Motor neuron (in vitro differentiated cells): Measurements from ENCODE around the gene NRP1. TPM values are rescaled to one million over a fixed set of nuclear protein-coding genes. Genes with fewer than 3 reads are reported as not detected.
A peak's percentile ranks its signal among the peaks of the same experiment; 100 is the strongest.

Experiments
- ATAC-seq, 8 experiments: fragments of 200-7000 bp; cut with Tn5 transposase; replicated peaks in 6 of 8; 2 replicates each; pipeline ENCODE4 v1.8.0; 2021; ENCODE audit warnings: mild to moderate bottlenecking in 8 of 8, moderate library complexity in 8 of 8
- H3K27ac ChIP-seq, 2 donors: fragments of 250-450 bp; sonication (Bioruptor Pico); 2 replicates each; pipeline ENCODE4 v1.9.0; 2021; ENCODE audit warnings: antibody characterized with exemption in 2 of 2, mild to moderate bottlenecking in 2 of 2, moderate library complexity in 1 of 2
- H3K4me1 ChIP-seq, 2 donors: fragments of 250-450 bp; sonication (Bioruptor Pico); replicated peaks in 1 of 2; 2 replicates each; pipeline ENCODE4 v1.6.1; 2021; ENCODE audit warnings: antibody characterized with exemption in 2 of 2, mild to moderate bottlenecking in 2 of 2, moderate library complexity in 1 of 2
- H3K4me3 ChIP-seq, 5 donors: fragments of 250-450 bp; sonication (Bioruptor Pico); 2 replicates each; pipeline ENCODE4 v1.9.0; 2021; ENCODE audit warnings: antibody characterized with exemption in 5 of 5, mild to moderate bottlenecking in 5 of 5, moderate library complexity in 4 of 5
- WGBS, 10 experiments: fragments of 450-650 bp; shearing (Covaris generic); methylation state at CpG; one replicate each; pipeline ENCODE4 v1.0.0; 2022; 5-methylcytosine and 5-hydroxymethylcytosine counted together
- in situ Hi-C, 9 experiments: fragments of 400-800 bp; cut with MboI; loops; one replicate each; pipeline ENCODE4 v1.15.0; 2021; ENCODE audit warnings: low sequenced_read_pairs in 9 of 9, low pct_unique_long_range_greater_than_20kb in 2 of 9; ENCODE audit not compliant: unreplicated experiment in 9 of 9
- total RNA-seq, 8 experiments: library from RNA; unstranded; fragments of 300-600 nt; gene quantifications; 2 replicates each; pipeline versions ENCODE4 v1.2.3 to v1.2.4, GENCODE V29; 2022

The NRP1 gene
- total RNA-seq, 8 experiments from 2014 or later: 35.7 to 84.8 (median 61.7) TPM

- Histone ChIP-seq H3K4me3 (no peak overlapping the region), H3K27ac (no peak overlapping the region), H3K4me1 (peaks cover 4 to 39% of the 10 kb centered on the region in 2 donors)
- peak in 2 of 8 experiments; percentile 18 to 37 for ATAC-seq
- in situ Hi-C loops: loop anchor here in 1 of 9 experiments (25.0 kb wide), 1 partner anchor 111 kb away; no protein-coding TSS in a partner anchor
- WGBS, 10 experiments: 17 to 100% (median 85%) methylated on average over 1 to 4 of the region's 4 CpGs; no CpG with 5 or more reads in 1 of the 10 experiments
Observed at GRCh38 chr10:33201056-33201780, 133.2 kb downstream of the NRP1 start.

GRCh38 chr10:33199731-33200232 lies 134.7 kb downstream of the NRP1 start:
- no peak overlapping the region for H3K4me3 ChIP-seq
- in situ Hi-C loops: loop anchor here in 2 of 9 experiments (25.0 kb wide), 2 partner anchors 113 to 1438 kb away; no protein-coding TSS in a partner anchor
- peak in 3 of 8 experiments; percentile 22 to 58 (median 58) for ATAC-seq
- no peak overlapping the region for H3K27ac ChIP-seq
- 72 to 100% (median 90%) methylated on average over 1 to 5 of the region's 5 CpGs; no CpG with 5 or more reads in 1 of the 10 experiments for WGBS, 10 experiments
- peaks cover 4 to 42% of the 10 kb centered on the region in 2 donors for H3K4me1 ChIP-seq

- Histone ChIP-seq H3K4me3 (no peak overlapping the region), H3K4me1 (peaks cover 4 to 48% of the 10 kb centered on the region in 2 donors), H3K27ac (no peak overlapping the region)
- in situ Hi-C loops: loop anchor here in 1 of 9 experiments (25.0 kb wide), 1 partner anchor 1439 kb away; no protein-coding TSS in a partner anchor
- 70 to 100% (median 80%) methylated on average over 1 to 2 of the region's 2 CpGs; no CpG with 5 or more reads in 1 of the 10 experiments for WGBS, 10 experiments
- no peak for ATAC-seq
Observed at GRCh38 chr10:33198610-33199009, 135.9 kb downstream of the NRP1 start.

GRCh38 chr10:33196710-33197491 lies 137.6 kb downstream of the NRP1 start:
- Histone ChIP-seq H3K4me3 (no peak overlapping the region), H3K4me1 (peaks cover 4 to 59% of the 10 kb centered on the region in 2 donors), H3K27ac (no peak overlapping the region)
- WGBS, 10 experiments: 25 to 87% (median 34%) methylated on average over 2 to 15 of the region's 16 CpGs; no CpG with 5 or more reads in 1 of the 10 experiments
- ATAC-seq: no peak
- in situ Hi-C loops: loop anchor here in 1 of 9 experiments (25.0 kb wide), 1 partner anchor 1440 kb away; no protein-coding TSS in a partner anchor

GRCh38 chr10:33196377-33196706 lies 138.1 kb downstream of the NRP1 start:
- 82 to 100% (median 96%) methylated on average over 2 to 3 of the region's 3 CpGs; no CpG with 5 or more reads in 6 of the 10 experiments for WGBS, 10 experiments
- ATAC-seq: no peak

GRCh38 chr10:33195608-33196376 lies 138.7 kb downstream of the NRP1 start:
- ATAC-seq: no peak
- Histone ChIP-seq H3K4me3 (no peak overlapping the region), H3K4me1 (peaks cover 0 to 48% of the 10 kb centered on the region in 2 donors), H3K27ac (no peak overlapping the region)
- in situ Hi-C loops: loop anchor here in 1 of 9 experiments (25.0 kb wide), 1 partner anchor 1442 kb away; no protein-coding TSS in a partner anchor
- WGBS, 10 experiments: 79 to 100% (median 95%) methylated on average over 1 to 8 of the region's 8 CpGs

More at GRCh38 chr10:33196377-33196706, 138.1 kb downstream of the NRP1 start:
- Histone ChIP-seq H3K27ac (no peak overlapping the region), H3K4me3 (no peak overlapping the region), H3K4me1 (peaks cover 3 to 53% of the 10 kb centered on the region in 2 donors)
- in situ Hi-C loops: loop anchor here in 1 of 9 experiments (25.0 kb wide), 1 partner anchor 1441 kb away; no protein-coding TSS in a partner anchor

GRCh38 chr10:33193701-33194521 lies 140.6 kb downstream of the NRP1 start:
- in situ Hi-C loops: loop anchor here in 1 of 9 experiments (25.0 kb wide), 1 partner anchor 1443 kb away; no protein-coding TSS in a partner anchor
- Histone ChIP-seq H3K27ac (no peak overlapping the region), H3K4me1 (peaks cover 0 to 44% of the 10 kb centered on the region in 2 donors), H3K4me3 (no peak overlapping the region)
- WGBS, 10 experiments: 0 to 100% (median 82%) methylated on average over 1 to 5 of the region's 6 CpGs
- ATAC-seq: peak in 4 of 8 experiments; percentile 17 to 85 (median 78)

GRCh38 chr10:33193057-33193700 lies 141.3 kb downstream of the NRP1 start:
- in situ Hi-C loops: loop anchor here in 1 of 9 experiments (25.0 kb wide), 1 partner anchor 1444 kb away; no protein-coding TSS in a partner anchor
- WGBS, 10 experiments: 21 to 46% (median 27%) methylated on average over 4 to 12 of the region's 12 CpGs
- ATAC-seq: peak; percentile 46 to 97 (median 92)
- H3K27ac ChIP-seq: no peak overlapping the region
- no peak overlapping the region for H3K4me3 ChIP-seq
- peaks cover 0 to 44% of the 10 kb centered on the region in 2 donors for H3K4me1 ChIP-seq

- in situ Hi-C loops: loop anchor here in 1 of 9 experiments (25.0 kb wide), 1 partner anchor 1445 kb away; no protein-coding TSS in a partner anchor
Observed at GRCh38 chr10:33192190-33192589, 142.3 kb downstream of the NRP1 start.

GRCh38 chr10:33190406-33190805 lies 144.1 kb downstream of the NRP1 start:
- Histone ChIP-seq H3K4me1 (peaks cover 0 to 29% of the 10 kb centered on the region in 2 donors), H3K4me3 (no peak overlapping the region), H3K27ac (no peak overlapping the region)
- no CpG with 5 or more reads among the region's 1 CpG for WGBS, 10 experiments
- in situ Hi-C loops: loop anchor here in 1 of 9 experiments (25.0 kb wide), 1 partner anchor 1447 kb away; no protein-coding TSS in a partner anchor
- no peak for ATAC-seq

More at GRCh38 chr10:33192190-33192589, 142.3 kb downstream of the NRP1 start:
- no peak overlapping the region for H3K4me3 ChIP-seq
- 52 to 96% (median 85%) methylated on average over 1 to 5 of the region's 5 CpGs; no CpG with 5 or more reads in 1 of the 10 experiments for WGBS, 10 experiments
- peaks cover 0 to 37% of the 10 kb centered on the region in 2 donors for H3K4me1 ChIP-seq
- ATAC-seq: no peak
- no peak overlapping the region for H3K27ac ChIP-seq

GRCh38 chr10:33189808-33190207 lies 144.7 kb downstream of the NRP1 start:
- Histone ChIP-seq H3K4me1 (peaks cover 0 to 29% of the 10 kb centered on the region in 2 donors), H3K4me3 (no peak overlapping the region), H3K27ac (no peak overlapping the region)
- 43 to 96% (median 76%) methylated on average over 1 to 8 of the region's 8 CpGs for WGBS, 10 experiments
- ATAC-seq: peak in 2 of 8 experiments; percentile 24 to 35
- in situ Hi-C loops: loop anchor here in 1 of 9 experiments (25.0 kb wide), 1 partner anchor 1447 kb away; no protein-coding TSS in a partner anchor
